H9 (cell line): ENCODE data around the gene PANX2. TPM values are rescaled to one million over a fixed set of nuclear protein-coding genes. Genes with fewer than 3 reads are reported as not detected.

ENCODE experiments used
- DNase-seq: peaks from one replicate; pipeline ENCODE4 v3.0.0-alpha.2; 2017
- H2AFZ ChIP-seq: one replicate; pipeline ENCODE4 v1.6.1; 2013; ENCODE audit warnings: mild to moderate bottlenecking, low read length, control low read depth, moderate library complexity
- H2AK5ac ChIP-seq: 2 replicates; pipeline ENCODE4 v1.6.1; 2013; ENCODE audit warnings: low read length, control low read depth, mixed read lengths; ENCODE audit not compliant: insufficient read length
- H2BK120ac ChIP-seq: one replicate; pipeline ENCODE4 v1.6.1; 2013; ENCODE audit warnings: low read depth, mild to moderate bottlenecking, low read length, control low read depth, inconsistent platforms; ENCODE audit not compliant: poor library complexity, severe bottlenecking
- H2BK12ac ChIP-seq: 2 replicates; pipeline ENCODE4 v1.6.1; 2013; ENCODE audit warnings: low read length, control low read depth, mixed read lengths, low read depth; ENCODE audit not compliant: insufficient read length
- H2BK15ac ChIP-seq: 2 replicates; pipeline ENCODE4 v1.6.1; 2013; ENCODE audit warnings: low read depth, low read length, control low read depth
- H2BK20ac ChIP-seq: one replicate; pipeline ENCODE4 v1.6.1; 2013; ENCODE audit warnings: low read depth, mild to moderate bottlenecking, low read length, control low read depth, inconsistent platforms; ENCODE audit not compliant: poor library complexity, severe bottlenecking
- H2BK5ac ChIP-seq: 2 replicates; pipeline ENCODE4 v1.6.1; 2013; ENCODE audit warnings: low read length, control low read depth, mixed read lengths; ENCODE audit not compliant: insufficient read length
- H3K14ac ChIP-seq: 2 replicates; pipeline ENCODE4 v1.6.1; 2013; ENCODE audit warnings: low read length, control low read depth; ENCODE audit not compliant: insufficient read depth
- H3K18ac ChIP-seq: 2 replicates; pipeline ENCODE4 v1.6.1; 2013; ENCODE audit warnings: low read depth, mild to moderate bottlenecking, mixed read lengths, low read length, control low read depth; ENCODE audit not compliant: insufficient read length
- H3K23ac ChIP-seq: 2 replicates; pipeline ENCODE4 v1.6.1; 2013; ENCODE audit warnings: low read length, control low read depth, mixed read lengths, low read depth; ENCODE audit not compliant: insufficient read length
- H3K23me2 ChIP-seq: 2 replicates; pipeline ENCODE4 v1.6.1; 2013; ENCODE audit warnings: low read depth, mild to moderate bottlenecking, mixed read lengths, low read length, control low read depth; ENCODE audit not compliant: insufficient read length, poor library complexity, severe bottlenecking
- H3K27ac ChIP-seq: 2 replicates; pipeline ENCODE4 v1.5.1; 2013; ENCODE audit warnings: low read length, control low read depth, mixed read lengths, low read depth; ENCODE audit not compliant: insufficient read length
- H3K27me3 ChIP-seq: 2 replicates; pipeline ENCODE4 v1.6.1; 2013; ENCODE audit warnings: low read length, control low read depth, inconsistent platforms; ENCODE audit not compliant: insufficient read depth
- H3K4ac ChIP-seq: 2 replicates; pipeline ENCODE4 v1.6.1; 2013; ENCODE audit warnings: low read depth, mild to moderate bottlenecking, control low read depth, inconsistent platforms, low read length, moderate library complexity
- H3K4me1 ChIP-seq: 2 replicates; pipeline ENCODE4 v1.6.1; 2013; ENCODE audit warnings: low read length, control low read depth, inconsistent platforms; ENCODE audit not compliant: insufficient read depth
- H3K4me2 ChIP-seq: 2 replicates; pipeline ENCODE4 v1.6.1; 2013; ENCODE audit warnings: low read length, control low read depth, mixed read lengths; ENCODE audit not compliant: insufficient read length, insufficient read depth
- H3K56ac ChIP-seq: 2 replicates; pipeline ENCODE4 v1.6.1; 2013; ENCODE audit warnings: low read depth, mild to moderate bottlenecking, mixed read lengths, low read length, control low read depth; ENCODE audit not compliant: insufficient read length
- H3K79me1 ChIP-seq: 2 replicates; pipeline ENCODE4 v1.6.1; 2013; ENCODE audit warnings: low read depth, mild to moderate bottlenecking, moderate library complexity, low read length, control low read depth, inconsistent platforms; ENCODE audit not compliant: insufficient read depth, poor library complexity, severe bottlenecking
- H3K79me2 ChIP-seq: 2 replicates; pipeline ENCODE4 v1.6.1; 2013; ENCODE audit warnings: low read length, control low read depth, inconsistent platforms; ENCODE audit not compliant: insufficient read depth
- H3K9ac ChIP-seq: 2 replicates; pipeline ENCODE4 v1.6.1; 2013; ENCODE audit warnings: low read length, control low read depth, mixed read lengths; ENCODE audit not compliant: insufficient read length; ENCODE audit errors: extremely low read depth
- H3K9me3 ChIP-seq: one replicate; pipeline ENCODE4 v1.6.1; 2013; ENCODE audit warnings: low read depth, low read length, inconsistent platforms; ENCODE audit not compliant: control insufficient read depth
- H3T11ph ChIP-seq: one replicate; pipeline ENCODE4 v1.6.1; 2013; ENCODE audit warnings: mild to moderate bottlenecking, low read length, control low read depth, inconsistent platforms
- H4K20me1 ChIP-seq: one replicate; pipeline ENCODE4 v1.6.1; 2013; ENCODE audit not compliant: control insufficient read depth, insufficient read length, insufficient read depth
- H4K5ac ChIP-seq: 2 replicates; pipeline ENCODE4 v1.6.1; 2013; ENCODE audit warnings: low read depth, mild to moderate bottlenecking, mixed read lengths, low read length, control low read depth; ENCODE audit not compliant: insufficient read length
- H4K8ac ChIP-seq: replicated peaks from 2 replicates; pipeline ENCODE4 v1.6.1; 2013; ENCODE audit warnings: low read length, control low read depth, mixed read lengths, low read depth; ENCODE audit not compliant: insufficient read length
- H4K91ac ChIP-seq: 2 replicates; pipeline ENCODE4 v1.6.1; 2013; ENCODE audit warnings: low read depth, mild to moderate bottlenecking, moderate library complexity, mixed read lengths, low read length, control low read depth; ENCODE audit not compliant: insufficient read length
- H3K27ac Mint-ChIP-seq, 3 experiments: 2 replicates in 2 of 3; 3 replicates in 1 of 3; pipeline ENCODE4 v1.8.0; 2020 to 2021; ENCODE audit warnings: mixed read lengths in 3 of 3, mild to moderate bottlenecking in 1 of 3, moderate library complexity in 1 of 3
- H3K27me3 Mint-ChIP-seq: 2 replicates; pipeline ENCODE4 v1.8.0; 2021; ENCODE audit warnings: low read depth, mild to moderate bottlenecking, moderate library complexity, mixed read lengths
- H3K36me3 Mint-ChIP-seq, 3 experiments: 2 replicates in 2 of 3; 3 replicates in 1 of 3; pipeline ENCODE4 v1.8.0; 2020 to 2021; ENCODE audit warnings: low read depth in 3 of 3, mixed read lengths in 3 of 3; ENCODE audit not compliant: insufficient read depth in 1 of 3
- H3K4me1 Mint-ChIP-seq, 2 experiments: 2 replicates each; pipeline ENCODE4 v1.8.0; 2020; ENCODE audit warnings: mixed read lengths in 2 of 2
- H3K4me3 Mint-ChIP-seq, 2 experiments: 2 replicates in 1 of 2; 3 replicates in 1 of 2; pipeline ENCODE4 v1.8.0; 2020 to 2021; ENCODE audit warnings: mild to moderate bottlenecking in 2 of 2, mixed read lengths in 2 of 2, moderate library complexity in 1 of 2
- H3K9me3 Mint-ChIP-seq, 2 experiments: 2 replicates in 1 of 2; 3 replicates in 1 of 2; pipeline ENCODE4 v1.8.0; 2020; ENCODE audit warnings: mild to moderate bottlenecking in 2 of 2, mixed read lengths in 2 of 2, moderate library complexity in 1 of 2
- CTCF ChIP-seq: fragments of 200-600 bp; sonication (generic); conservative IDR thresholded peaks from 3 replicates; pipeline ENCODE4 v1.8.0; 2021; ENCODE audit warnings: antibody characterized with exemption, mild to moderate bottlenecking
- WGBS: extraction: QIAGEN DNeasy Blood & Tissue Kit; methylation state at CpG from one replicate; pipeline ENCODE4 v1.1.7; 2013; ENCODE audit warnings: missing lambda C conversion rate, low lambda C conversion rate, mixed read lengths; ENCODE audit not compliant: insufficient read length; ENCODE audit errors: extremely low coverage; 5-methylcytosine and 5-hydroxymethylcytosine counted together
- total RNA-seq: library from RNA; stranded (reverse); gene quantifications from 2 replicates; pipeline ENCODE4 v1.2.1, GENCODE V29; 2021

Gene PANX2
- total RNA-seq, 1 experiment from 2014 or later: 8.0 TPM

DNA sequence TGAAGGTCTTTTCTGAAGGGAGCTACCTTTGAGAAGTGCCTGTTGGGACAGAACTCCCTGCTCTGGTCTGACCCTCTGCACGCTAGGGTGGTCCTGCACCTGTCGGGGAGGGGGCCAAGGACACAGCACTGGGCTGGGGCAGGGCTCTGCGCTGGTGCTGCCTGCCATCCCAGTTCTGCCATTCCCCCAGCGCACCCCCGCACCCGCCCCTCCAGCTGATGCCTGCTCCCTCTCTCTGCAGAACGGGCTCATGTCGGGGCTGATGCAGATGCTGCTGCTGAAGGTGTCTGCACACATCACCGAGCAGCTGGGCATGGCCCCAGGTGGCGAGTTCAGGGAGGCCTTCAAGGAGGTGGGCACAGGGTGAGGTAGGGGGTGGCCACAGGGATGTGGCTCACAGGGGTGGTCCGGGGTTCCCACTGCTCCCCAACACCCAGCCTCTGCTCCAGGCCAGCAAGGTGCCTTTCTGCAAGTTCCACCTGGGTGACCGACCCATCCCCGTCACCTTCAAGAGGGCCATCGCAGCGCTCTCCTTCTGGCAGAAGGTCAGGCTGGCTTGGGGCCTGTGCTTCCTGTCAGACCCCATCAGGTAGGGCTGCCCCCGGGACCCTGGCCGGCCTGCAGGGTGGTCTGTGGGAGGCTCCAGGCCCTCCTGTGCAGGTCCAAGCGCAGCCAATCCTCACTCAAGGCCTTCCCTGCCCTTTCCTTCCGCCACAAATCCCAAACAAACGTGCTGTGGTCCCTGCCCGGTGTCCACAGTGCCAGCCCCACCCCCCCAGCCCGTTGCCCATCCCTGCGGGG lies 26.7 kb downstream of the PANX2 start:
- H3K36me3 Mint-ChIP-seq: peaks cover 3 to 19% (median 11%) of the 10 kb centered on the region in 3 experiments
- no peak overlapping the region for H3K4me3 Mint-ChIP-seq
- Histone ChIP-seq H3K23me2 (peaks cover 13% of the 10 kb centered on the region), H3K9ac (no peak overlapping the region), H3K18ac (no peak overlapping the region), H4K8ac (no peak overlapping the region), H2BK120ac (no peak overlapping the region), H3K4me2 (no peak overlapping the region), H3K23ac (no peak overlapping the region), H3K14ac (no peak overlapping the region), H3K4ac (no peak overlapping the region), H2BK15ac (no peak overlapping the region), H3K9me3 (no peaks in the 10 kb centered on the region), H4K91ac (no peak overlapping the region), H3K79me2 (no peaks in the 10 kb centered on the region), H2BK12ac (no peak overlapping the region), H3T11ph (no peak overlapping the region), H4K5ac (no peak overlapping the region), H3K79me1 (no peaks in the 10 kb centered on the region), H3K4me1 (no peaks in the 10 kb centered on the region), H4K20me1 (peaks cover 1% of the 10 kb centered on the region), H3K27ac (no peak overlapping the region), H2BK20ac (no peak overlapping the region), H2BK5ac (no peak overlapping the region), H3K27me3 (no peaks in the 10 kb centered on the region), H3K56ac (no peak overlapping the region), H2AFZ (no peak overlapping the region), H2AK5ac (no peak overlapping the region)
- H3K4me1 Mint-ChIP-seq: peaks cover 11 to 14% of the 10 kb centered on the region in 2 experiments
- no peaks in the 10 kb centered on the region for H3K27me3 Mint-ChIP-seq
- H3K27ac Mint-ChIP-seq: no peak overlapping the region
- WGBS: no CpG with 5 or more reads among the region's 23 CpGs
- no peak for DNase-seq
- no peak for TF ChIP-seq CTCF
- H3K9me3 Mint-ChIP-seq: no peaks in the 10 kb centered on the region
